CD4-positive, alpha-beta T cell treated with Interleukin-12 subunit alpha and Interleukin-12 subunit beta, for 1 hour (primary cell): Measurements from ENCODE around the gene ARMH4.

Source experiments
- DNase-seq: peaks from one replicate; pipeline ENCODE4 v3.0.0-alpha.2; 2020

The ARMH4 gene

DNA sequence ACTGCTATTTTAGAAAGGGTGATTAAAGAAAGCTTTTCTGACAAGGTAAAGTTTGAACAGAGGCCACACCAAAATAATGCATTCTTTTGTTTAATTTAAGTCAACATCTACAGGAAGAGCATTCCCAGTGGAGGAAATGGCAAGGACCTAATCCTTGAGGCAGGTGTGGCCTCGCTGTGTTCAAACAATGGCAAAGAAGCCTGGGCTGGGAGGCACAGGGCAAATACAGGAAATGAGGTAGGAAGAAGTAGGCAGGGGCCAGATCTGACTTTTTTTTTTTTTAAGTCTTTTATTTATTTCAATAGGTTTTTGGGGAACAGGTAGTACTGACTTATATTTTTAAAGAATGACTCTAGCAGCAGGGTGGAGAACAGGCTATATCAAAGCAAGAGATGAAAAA lies 53.5 kb downstream of the ARMH4 start:
- no peak for DNase-seq

GRCh38 chr14:58096731-58097130 lies 55.3 kb downstream of the ARMH4 start:
- DNase-seq = no peak

DNA sequence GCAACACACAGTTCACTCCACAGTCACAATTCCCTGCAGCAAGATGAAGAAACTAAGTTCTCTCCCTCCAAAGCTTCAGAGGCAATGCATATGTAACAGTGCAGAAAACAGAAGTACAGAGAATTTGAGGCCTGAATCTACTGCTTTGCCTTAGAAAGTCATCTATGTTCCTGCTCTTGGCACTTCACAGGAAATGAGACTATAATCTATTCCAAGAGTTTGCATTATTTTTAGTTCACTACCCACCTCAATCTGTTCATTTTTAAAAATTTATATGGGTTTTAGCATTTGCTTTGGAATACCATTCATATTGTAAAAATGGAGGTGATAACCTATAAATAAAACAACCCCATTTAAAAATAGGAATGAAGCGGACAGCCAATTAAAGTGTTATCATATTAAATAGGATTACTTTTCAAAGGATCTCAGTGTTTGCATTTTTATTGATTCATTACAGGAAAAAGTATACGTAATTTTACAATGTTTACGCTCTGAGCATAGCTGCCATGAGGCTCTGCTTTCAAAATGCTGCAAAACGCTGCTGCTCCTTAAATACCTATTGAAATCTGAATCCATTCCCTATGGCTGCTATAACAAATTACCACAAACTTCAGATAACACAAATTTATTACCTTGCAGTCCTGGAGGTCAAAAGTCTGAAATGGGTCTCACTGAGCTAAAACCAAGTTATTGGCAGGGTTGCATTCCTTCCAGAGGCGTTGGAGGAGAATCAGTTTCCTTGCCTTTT lies 60.0 kb downstream of the ARMH4 start:
- no peak for DNase-seq

- DNase-seq = no peak
These were observed 62.4 kb downstream of the ARMH4 start for GRCh38 chr14:58089612-58090011.

DNA sequence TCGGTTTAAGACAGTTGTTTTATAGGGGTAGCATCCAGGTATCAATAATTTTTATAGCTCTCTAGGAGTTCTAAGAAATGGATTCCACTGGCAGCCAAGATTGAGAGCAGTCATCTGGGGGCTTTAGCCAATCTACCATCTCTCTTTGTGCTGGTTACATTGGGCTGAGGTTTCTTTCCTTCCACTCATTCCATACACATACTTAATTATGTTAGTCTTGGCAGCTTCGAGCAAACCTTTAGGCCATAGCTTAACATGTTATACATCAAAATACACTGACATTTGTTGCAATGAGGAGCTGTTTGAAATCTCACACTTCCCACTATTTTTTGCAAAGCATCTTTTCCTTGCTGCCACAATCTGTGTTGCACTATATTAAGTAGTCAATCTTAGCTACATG lies 63.1 kb downstream of the ARMH4 start:
- no peak for DNase-seq

- DNase-seq = no peak
These were observed 66.1 kb downstream of the ARMH4 start for GRCh38 chr14:58085877-58086276.

DNA sequence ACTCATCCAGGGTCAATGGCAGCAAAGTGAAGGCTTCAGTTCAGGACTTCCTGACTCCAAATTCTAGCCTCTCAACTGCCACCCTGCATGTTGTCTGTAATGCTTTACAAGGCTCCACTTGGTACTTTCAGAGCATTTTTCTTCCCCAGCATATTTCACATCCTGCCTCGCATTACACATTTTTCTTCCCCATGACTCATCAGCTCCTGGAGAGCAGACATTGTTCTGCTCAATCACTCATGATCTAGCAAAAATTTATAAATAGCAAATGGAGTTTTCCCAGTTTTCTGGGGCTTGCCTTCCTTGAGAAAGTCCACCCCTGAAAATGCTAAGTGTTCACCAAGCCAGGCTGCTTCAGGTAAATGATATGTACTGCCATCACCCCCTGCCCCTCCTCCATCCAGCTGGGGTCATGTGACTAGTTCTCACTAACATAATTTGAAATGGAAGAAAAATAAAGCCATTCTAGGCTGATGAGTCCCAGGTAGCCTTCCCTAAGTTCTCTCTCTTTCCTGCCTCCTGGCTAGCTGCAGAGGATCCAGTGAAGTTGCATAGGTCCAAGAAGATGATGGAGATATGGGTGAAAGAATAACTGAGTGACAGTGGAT lies 69.4 kb downstream of the ARMH4 start:
- DNase-seq = no peak

GRCh38 chr14:58082011-58082410 lies 70.0 kb downstream of the ARMH4 start:
- DNase-seq = no peak

GRCh38 chr14:58078471-58078870 lies 73.5 kb downstream of the ARMH4 start:
- no peak for DNase-seq

- DNase-seq = no peak
These were observed 73.9 kb downstream of the ARMH4 start for GRCh38 chr14:58078068-58078467.

GRCh38 chr14:58077621-58078020 lies 74.4 kb downstream of the ARMH4 start:
- no peak for DNase-seq

DNA sequence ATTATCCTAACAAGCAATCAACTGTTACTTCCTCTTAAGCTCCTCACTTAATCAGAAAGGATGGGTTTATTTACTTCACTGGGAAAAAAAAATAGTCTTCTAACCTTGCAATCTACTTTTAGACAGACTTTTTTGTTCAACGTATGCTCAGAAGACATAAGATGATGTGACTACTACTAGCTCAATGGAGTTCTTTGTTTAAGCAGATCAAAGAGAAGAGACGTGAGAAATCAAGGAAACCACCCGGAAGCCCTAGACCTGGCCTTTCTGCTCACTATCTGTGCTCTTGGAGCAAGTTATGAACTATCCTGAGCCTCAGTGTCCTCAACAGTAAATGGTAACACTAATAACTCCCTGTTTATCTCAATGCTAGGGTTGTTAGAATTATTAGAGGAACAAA lies 78.5 kb downstream of the ARMH4 start:
- DNase-seq = no peak

- peak; percentile 46 for DNase-seq
These were observed 79.5 kb downstream of the ARMH4 start for GRCh38 chr14:58072288-58073071.

DNA sequence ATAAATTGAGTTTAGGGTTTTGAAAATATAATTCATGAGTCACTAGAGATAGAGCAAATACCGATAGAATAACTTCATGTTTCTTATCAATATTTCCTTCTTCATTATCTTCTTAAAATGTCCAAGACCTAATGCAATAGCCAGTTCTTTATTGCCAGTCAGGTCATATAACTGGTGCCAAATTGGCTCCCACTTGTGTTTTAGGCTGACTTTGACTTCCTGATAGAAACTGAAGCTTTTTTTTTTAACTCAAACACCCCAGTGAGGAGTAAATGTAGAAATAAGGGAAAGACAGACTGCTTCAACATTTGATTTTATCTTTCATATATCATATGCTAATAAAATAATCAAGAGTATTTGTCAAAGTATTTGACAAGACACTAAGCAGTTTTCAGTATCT lies 80.7 kb downstream of the ARMH4 start:
- DNase-seq = no peak

DNA sequence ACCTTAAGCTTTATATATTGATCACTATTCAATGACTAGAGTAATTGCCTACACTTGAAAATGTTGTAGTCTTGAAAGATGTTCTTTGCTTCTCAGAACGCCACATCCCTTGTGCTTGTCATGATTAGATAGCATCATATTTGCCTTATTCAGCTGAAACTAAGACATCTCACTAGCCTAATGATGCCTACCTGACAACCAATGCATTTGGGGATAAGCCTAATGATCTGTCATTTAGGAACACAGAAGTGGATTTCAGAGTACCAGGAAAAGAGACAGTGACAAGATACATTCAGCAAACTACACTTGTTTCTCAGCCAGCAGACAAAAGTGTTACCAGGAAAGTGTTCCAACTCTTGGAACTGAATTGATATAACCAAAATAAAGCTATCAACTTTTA lies 83.7 kb downstream of the ARMH4 start:
- no peak for DNase-seq

DNA sequence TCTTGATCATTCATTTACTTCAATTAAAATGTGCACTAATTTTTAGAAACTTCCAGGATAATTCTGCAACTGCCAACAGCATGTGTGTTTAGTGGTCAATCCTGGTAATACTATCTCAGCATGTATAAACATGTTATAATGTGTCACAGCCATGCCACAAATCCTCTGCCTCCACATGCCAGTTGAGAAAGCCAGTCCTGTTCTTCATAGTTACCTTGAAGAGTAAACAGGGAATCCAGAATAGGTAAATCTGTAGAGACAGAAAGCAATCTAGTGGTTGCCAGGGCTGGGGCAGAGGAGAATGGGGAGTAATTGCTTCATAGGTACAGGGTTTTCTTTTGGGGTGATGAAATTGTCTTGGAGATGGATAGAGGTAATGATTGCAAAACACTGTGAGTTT lies 85.9 kb downstream of the ARMH4 start:
- no peak for DNase-seq

DNA sequence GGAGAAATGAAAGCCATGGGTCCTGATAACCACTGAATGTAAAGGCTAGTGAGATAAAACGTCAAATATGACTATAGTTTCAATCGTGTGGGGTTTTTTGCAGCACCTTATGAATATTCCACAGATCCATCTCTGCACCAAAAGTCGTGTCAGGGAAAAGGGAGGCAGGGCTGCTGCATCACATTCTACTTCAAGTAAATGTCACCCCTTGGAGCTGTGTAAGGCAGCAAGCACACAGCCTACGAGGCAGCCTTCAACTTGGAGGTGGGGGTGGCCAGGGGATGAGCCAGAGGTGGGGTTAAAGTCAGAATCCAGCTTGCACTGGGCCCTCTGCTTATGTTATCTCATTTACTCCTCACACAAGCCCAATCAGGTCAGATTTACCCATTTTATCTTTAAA lies 90.4 kb downstream of the ARMH4 start:
- no peak for DNase-seq

DNA sequence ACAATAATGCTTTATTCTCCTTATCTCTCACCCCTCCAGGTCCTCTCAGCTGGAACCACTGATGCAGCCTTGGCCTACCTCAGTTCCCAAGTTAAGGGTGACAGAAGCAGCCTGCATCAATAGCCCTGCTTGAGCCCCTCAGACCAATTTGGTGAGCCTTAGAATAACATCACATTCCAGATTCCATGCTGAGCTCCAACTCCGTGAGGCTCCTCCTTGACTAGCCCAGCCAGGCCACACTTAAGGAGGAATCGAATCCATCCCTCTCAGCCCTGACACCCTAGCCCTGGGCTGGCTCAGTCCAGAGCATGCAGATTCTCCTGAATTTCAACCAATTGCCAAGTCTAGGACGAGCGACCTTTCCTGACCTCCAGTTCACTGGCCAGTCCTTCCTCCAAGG lies 91.1 kb downstream of the ARMH4 start:
- no peak for DNase-seq

DNA sequence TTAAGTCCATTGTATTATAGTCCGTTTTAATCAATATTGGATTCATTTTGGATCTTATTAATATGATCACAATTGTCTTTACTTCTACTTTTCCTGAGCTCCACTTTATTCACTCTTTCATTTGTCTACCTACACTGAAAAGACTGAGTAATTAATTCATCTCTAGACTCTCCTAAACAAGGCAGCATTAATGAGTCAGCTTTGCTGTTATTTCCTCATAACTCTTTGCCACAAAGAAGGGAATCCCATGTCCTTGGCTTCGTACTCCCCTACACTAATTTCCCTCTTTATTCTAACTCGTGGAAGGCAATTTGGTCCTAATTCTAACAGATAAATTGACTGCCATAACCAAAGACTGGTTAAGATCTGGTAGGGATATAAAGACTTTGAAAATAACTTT lies 91.9 kb downstream of the ARMH4 start:
- no peak for DNase-seq

DNA sequence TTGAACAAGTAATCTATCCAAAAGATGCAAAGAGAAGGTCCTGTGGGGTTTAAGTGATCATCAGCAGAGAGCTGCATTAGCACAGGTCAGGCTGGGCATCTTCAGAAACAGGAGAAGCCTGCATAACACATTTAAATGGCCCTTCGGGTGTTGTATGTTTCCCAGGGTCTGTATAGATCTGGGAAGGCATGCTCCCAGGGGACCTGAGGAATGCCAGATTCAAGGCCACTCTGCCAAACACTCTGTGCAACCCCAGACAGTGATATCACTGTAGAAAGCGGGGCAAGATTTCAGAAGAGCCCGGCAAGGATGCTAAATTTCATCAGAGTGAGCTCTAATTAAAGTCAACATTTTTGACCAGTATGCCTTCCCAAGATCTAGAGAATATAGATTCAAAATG lies 92.9 kb downstream of the ARMH4 start:
- no peak for DNase-seq

DNA sequence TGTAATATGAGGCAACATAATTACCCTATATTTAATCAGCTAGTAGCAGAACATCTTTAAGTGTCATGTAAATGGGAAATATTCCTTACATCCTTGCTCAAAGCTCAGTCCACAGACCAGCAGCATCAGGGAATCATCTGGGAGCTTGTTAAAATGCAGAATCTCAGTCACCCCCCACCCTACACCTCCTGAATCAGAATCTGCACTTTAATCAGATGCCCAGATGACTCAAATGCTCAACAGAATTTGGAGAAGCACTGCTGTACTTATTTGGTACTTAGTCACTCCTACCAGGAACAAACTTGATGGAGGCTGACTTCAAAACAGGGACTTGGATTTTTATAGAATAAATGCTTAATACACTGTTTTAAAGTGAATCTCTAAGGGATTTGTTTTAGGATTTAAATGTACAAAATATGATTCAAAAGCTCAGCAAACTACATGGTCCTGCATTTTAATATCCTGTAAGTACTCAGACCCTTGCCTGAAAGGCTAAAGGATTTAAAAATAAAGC lies 96.5 kb downstream of the ARMH4 start:
- DNase-seq = no peak

DNA sequence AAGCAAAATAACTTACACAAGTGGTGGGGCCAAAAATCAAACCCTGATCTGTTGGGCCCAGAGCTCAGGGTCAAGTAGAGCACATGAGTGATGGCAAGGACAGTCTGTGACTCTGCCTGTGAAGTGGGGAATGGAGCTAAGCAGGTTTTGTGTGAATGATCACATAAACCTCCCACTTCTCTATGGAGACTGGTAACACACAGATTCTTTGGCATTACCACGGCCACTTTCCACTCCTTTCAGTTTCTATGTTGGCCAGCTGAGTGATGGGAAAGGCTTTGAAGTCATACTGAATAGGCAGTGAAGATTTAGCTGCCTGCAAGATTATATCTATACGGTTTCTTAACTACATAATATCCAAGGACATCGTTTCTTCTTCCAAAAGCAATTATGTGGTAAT lies 97.9 kb downstream of the ARMH4 start:
- DNase-seq = no peak

- DNase-seq = no peak
These were observed 103.8 kb downstream of the ARMH4 start for GRCh38 chr14:58048219-58048618.

GRCh38 chr14:58027904-58028303 lies 124.1 kb downstream of the ARMH4 start:
- no peak for DNase-seq
